SKM-1 treated with dmso at 0.1 percent for 144 hours (cell line): ENCODE results near the gene CD69.

ENCODE experiments used
- DNase-seq: peaks from one replicate; lab custom pipeline; 2025; ENCODE audit not compliant: unreplicated experiment; lab: John Stamatoyannopoulos, UW

Gene CD69

GRCh38 chr12:9760699-9761418 lies at the start of gene CD69:
Gene CD69 (minus strand): TSS chr12:9760901. CDS start chr12:9760820, 81 bp downstream.
- no peak for DNase-seq

- no peak for DNase-seq
These were observed 49.2 kb upstream of the CD69 start for GRCh38 chr12:9809866-9810265.

- DNase-seq = no peak
These were observed 48.6 kb upstream of the CD69 start for GRCh38 chr12:9809338-9809737.

- DNase-seq = no peak
These were observed 47.8 kb upstream of the CD69 start for GRCh38 chr12:9808504-9808903.

GRCh38 chr12:9806714-9807113 lies 46.0 kb upstream of the CD69 start:
- no peak for DNase-seq

- DNase-seq = no peak
These were observed 45.2 kb upstream of the CD69 start for GRCh38 chr12:9805883-9806282.

- no peak for DNase-seq
These were observed 39.3 kb upstream of the CD69 start for GRCh38 chr12:9799961-9800360.

GRCh38 chr12:9797722-9798619 lies 37.3 kb upstream of the CD69 start:
- DNase-seq = peak; percentile 56

- no peak for DNase-seq
These were observed 36.3 kb upstream of the CD69 start for GRCh38 chr12:9796971-9797370.

GRCh38 chr12:9796346-9796745 lies 35.6 kb upstream of the CD69 start:
- DNase-seq = no peak

GRCh38 chr12:9795945-9796344 lies 35.2 kb upstream of the CD69 start:
- no peak for DNase-seq

- DNase-seq = no peak
These were observed 33.9 kb upstream of the CD69 start for GRCh38 chr12:9794484-9795093.

GRCh38 chr12:9793779-9794395 lies 33.2 kb upstream of the CD69 start:
- peak; percentile 83 for DNase-seq

- no peak for DNase-seq
These were observed 32.4 kb upstream of the CD69 start for GRCh38 chr12:9792961-9793617.

GRCh38 chr12:9792185-9792900 lies 31.6 kb upstream of the CD69 start:
- no peak for DNase-seq

- DNase-seq = no peak
These were observed 26.3 kb upstream of the CD69 start for GRCh38 chr12:9786726-9787717.

- DNase-seq = no peak
These were observed 24.1 kb upstream of the CD69 start for GRCh38 chr12:9784816-9785215.

GRCh38 chr12:9784326-9784725 lies 23.6 kb upstream of the CD69 start:
- DNase-seq = no peak
